ENCODE data around the gene FOXRED1.
A peak's percentile ranks its signal among the peaks of the same experiment; 100 is the strongest.

The FOXRED1 gene

DNA sequence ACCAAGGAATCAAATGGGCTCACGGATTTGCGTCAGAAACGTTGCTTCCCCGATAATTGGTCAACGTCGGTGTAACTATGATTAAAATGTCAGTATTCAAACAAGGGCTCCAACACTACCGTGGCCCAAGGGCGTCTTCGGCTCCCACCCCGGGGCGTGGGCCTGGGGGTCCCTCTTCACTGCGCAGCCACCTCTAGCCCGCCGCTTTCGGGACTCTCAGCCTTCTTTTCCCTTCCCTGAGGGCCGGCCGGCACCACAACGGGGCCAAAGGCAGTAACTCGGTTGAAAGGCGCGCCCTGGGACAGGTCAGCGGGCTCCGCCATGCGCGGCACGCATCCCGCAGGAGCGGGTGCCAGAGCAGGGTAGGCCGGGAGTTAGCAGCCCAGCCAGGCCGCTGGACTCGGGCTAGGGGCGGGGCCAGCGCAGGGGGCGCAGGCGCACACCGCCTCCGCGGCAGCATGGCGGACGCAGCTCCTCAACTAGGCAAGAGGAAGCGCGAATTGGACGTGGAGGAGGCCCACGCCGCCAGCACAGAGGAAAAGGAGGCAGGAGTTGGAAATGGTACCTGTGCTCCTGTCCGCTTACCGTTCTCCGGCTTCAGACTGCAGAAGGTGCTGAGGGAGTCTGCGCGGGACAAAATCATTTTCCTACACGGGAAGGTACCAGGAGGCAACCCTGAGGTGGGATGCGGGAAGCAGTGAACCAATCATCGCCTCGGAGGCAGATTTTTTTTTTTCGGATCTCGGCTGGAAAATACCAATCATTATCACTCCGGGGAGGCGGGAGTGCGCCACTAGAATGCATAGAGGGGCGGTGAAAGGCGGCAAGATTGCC lies 34.9 kb downstream of the FOXRED1 start, which contains the start of gene DCPS:
Gene DCPS, plus strand, starts transcription at position 438 of the 834 bp plus-strand sequence. Its CDS starts 21 bp downstream, at position 459.
- peaks cover 51% of the 10 kb centered on the region for H3K79me2 ChIP-seq (ENCODE audit: low read length)
- peak within 1 kb of the TSS; percentile 84 for H3K4me2 ChIP-seq (ENCODE audit: low read depth, low read length)
- peak within 1 kb of the TSS; percentile 91 for H3K9ac ChIP-seq (ENCODE audit: low read length)

DNA sequence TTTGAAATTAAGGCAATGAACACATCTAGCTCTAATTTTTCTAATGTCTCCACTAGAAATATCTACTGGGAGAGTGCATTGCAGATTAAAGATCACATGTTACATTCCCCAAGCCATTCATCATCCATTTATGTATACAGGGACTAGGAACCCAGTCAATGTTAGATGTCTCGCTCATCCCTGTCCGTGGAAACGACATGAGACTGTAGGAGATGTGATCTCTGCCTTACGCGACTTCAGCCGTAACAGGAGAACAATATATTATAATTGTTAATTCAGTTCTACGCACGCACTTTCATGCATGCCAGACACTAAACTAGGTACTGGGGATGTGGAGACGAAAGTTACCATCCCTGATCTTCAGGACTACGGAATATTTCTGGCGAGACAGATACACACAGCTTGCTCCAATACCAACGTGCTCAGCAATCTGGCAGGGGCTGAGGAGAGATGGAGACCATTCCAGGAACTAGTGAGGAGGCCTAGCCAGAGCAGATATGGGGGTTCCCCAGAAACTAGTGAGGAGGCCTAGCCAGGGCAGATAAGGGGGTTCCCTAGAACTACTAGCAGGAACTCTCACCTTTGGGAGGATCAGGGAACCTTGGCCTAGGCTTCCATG lies 35.6 kb downstream of the FOXRED1 start:
- H3K9me3 ChIP-seq (replicated peaks; ENCODE audit: insufficient read depth, low read length) = no peaks in the 10 kb centered on the region
- peak overlapping the region; percentile 87 for H3K4me3 ChIP-seq (ENCODE audit: low read length)
- H3K27me3 ChIP-seq (replicated peaks; ENCODE audit: insufficient read depth, low read length) = no peaks in the 10 kb centered on the region
- H2AFZ ChIP-seq (ENCODE audit: low read length) = peak overlapping the region; percentile 91
- H3K9me2 ChIP-seq (replicated peaks; ENCODE audit: insufficient read depth, low read length) = no peaks in the 10 kb centered on the region
- no peaks in the 10 kb centered on the region for H4K20me1 ChIP-seq (ENCODE audit: insufficient read depth, low read length)
- H3K79me2 ChIP-seq (ENCODE audit: low read length) = peaks cover 51% of the 10 kb centered on the region
- peak overlapping the region; percentile 84 for H3K4me2 ChIP-seq (ENCODE audit: low read depth, low read length)
- H3F3A ChIP-seq (ENCODE audit: insufficient read depth, low read length) = peaks cover 41% of the 10 kb centered on the region
- H3K27ac ChIP-seq (ENCODE audit: low read length) = peak overlapping the region; percentile 87
- H3K4me1 ChIP-seq (ENCODE audit: low read length) = peaks cover 22% of the 10 kb centered on the region
- peak; percentile 56 for DNase-seq
- H3K9ac ChIP-seq (ENCODE audit: low read length) = peak overlapping the region; percentile 91
- TF ChIP-seq EZH2phosphoT487 (IDR thresholded peaks at IDR 0.05; ENCODE audit: low read length) (no peak), CTCF (IDR thresholded peaks at IDR 0.05; ENCODE audit: low read length) (no peak), EZH2 (optimal IDR thresholded peaks at IDR 0.05; ENCODE audit: low read depth, low read length) (no peak)
- H3K36me3 ChIP-seq (replicated peaks; ENCODE audit: insufficient read depth, low read length) = 0 out of 2 replicates have a peak, but pooled peaks cover 3% of the 10 kb centered on the region

More for the DNA sequence above, 34.9 kb downstream of the FOXRED1 start, which contains the start of gene DCPS:
- peak within 1 kb of the TSS; percentile 87 for H3K4me3 ChIP-seq (ENCODE audit: low read length)
- peak within 1 kb of the TSS; percentile 91 for H2AFZ ChIP-seq (ENCODE audit: low read length)
- peaks cover 35% of the 10 kb centered on the region for H3F3A ChIP-seq (ENCODE audit: insufficient read depth, low read length)
- no peaks in the 10 kb centered on the region for H4K20me1 ChIP-seq (ENCODE audit: insufficient read depth, low read length)
- H3K27ac ChIP-seq (ENCODE audit: low read length) = peak within 1 kb of the TSS; percentile 87
- no peaks in the 10 kb centered on the region for H3K9me3 ChIP-seq (replicated peaks; ENCODE audit: insufficient read depth, low read length)
- no peaks in the 10 kb centered on the region for H3K27me3 ChIP-seq (replicated peaks; ENCODE audit: insufficient read depth, low read length)
- H3K9me2 ChIP-seq (replicated peaks; ENCODE audit: insufficient read depth, low read length) = no peaks in the 10 kb centered on the region
- DNase-seq = peak; percentile 90
- H3K36me3 ChIP-seq (replicated peaks; ENCODE audit: insufficient read depth, low read length) = 0 out of 2 replicates have a peak, but pooled peaks cover 3% of the 10 kb centered on the region
- peaks cover 18% of the 10 kb centered on the region for H3K4me1 ChIP-seq (ENCODE audit: low read length)
- TF ChIP-seq CTCF (IDR thresholded peaks at IDR 0.05; ENCODE audit: low read length) = no peak
- TF ChIP-seq EZH2 (optimal IDR thresholded peaks at IDR 0.05; ENCODE audit: low read depth, low read length) = no peak
- TF ChIP-seq EZH2phosphoT487 (IDR thresholded peaks at IDR 0.05; ENCODE audit: low read length) = no peak

- Histone ChIP-seq H3K9ac (ENCODE audit: low read length) (peak overlapping the region; percentile 34; the same call in 1 of the 2 replicates), H3K36me3 (replicated peaks; ENCODE audit: insufficient read depth, low read length) (0 out of 2 replicates have a peak, but pooled peaks cover 3% of the 10 kb centered on the region), H3K4me1 (ENCODE audit: low read length) (peaks cover 33% of the 10 kb centered on the region), H3K27ac (ENCODE audit: low read length) (peak overlapping the region; percentile 87), H3K27me3 (replicated peaks; ENCODE audit: insufficient read depth, low read length) (no peaks in the 10 kb centered on the region), H3F3A (ENCODE audit: insufficient read depth, low read length) (peaks cover 50% of the 10 kb centered on the region), H4K20me1 (ENCODE audit: insufficient read depth, low read length) (no peaks in the 10 kb centered on the region), H3K79me2 (ENCODE audit: low read length) (peaks cover 57% of the 10 kb centered on the region), H2AFZ (ENCODE audit: low read length) (no peak overlapping the region), H3K4me2 (ENCODE audit: low read depth, low read length) (peak overlapping the region; percentile 29; the same call in 1 of the 2 replicates), H3K4me3 (ENCODE audit: low read length) (no peak overlapping the region; the same call in 1 of the 2 replicates), H3K9me3 (replicated peaks; ENCODE audit: insufficient read depth, low read length) (no peaks in the 10 kb centered on the region), H3K9me2 (replicated peaks; ENCODE audit: insufficient read depth, low read length) (no peaks in the 10 kb centered on the region)
- DNase-seq = peak; percentile 97
- no peak for TF ChIP-seq EZH2 (optimal IDR thresholded peaks at IDR 0.05; ENCODE audit: low read depth, low read length)
- TF ChIP-seq EZH2phosphoT487 (IDR thresholded peaks at IDR 0.05; ENCODE audit: low read length) = no peak
- TF ChIP-seq CTCF (IDR thresholded peaks at IDR 0.05; ENCODE audit: low read length) = no peak
Measured at GRCh38 chr11:126305699-126306098, 36.7 kb downstream of the FOXRED1 start.

All from MM.1S (cell line).